CD1c-positive myeloid dendritic cell (primary cell): ENCODE data around the gene TFAP2E.
"Not testable (repeated sequence)": the region's sequence is repeated elsewhere in the genome, so short reads cannot be mapped to it uniquely, and the experiment has no call there.

Experiments
- DNase-seq: peaks from one replicate; pipeline ENCODE4 v3.0.0-alpha.2; 2016; ENCODE audit errors: extremely low spot score

Gene TFAP2E

GRCh38 chr1:35574125-35574654, 1.1 kb downstream of the TFAP2E start:
- DNase-seq = no peak

- DNase-seq = peak; percentile 66
These were observed 1.7 kb downstream of the TFAP2E start for GRCh38 chr1:35574655-35575415.

DNA sequence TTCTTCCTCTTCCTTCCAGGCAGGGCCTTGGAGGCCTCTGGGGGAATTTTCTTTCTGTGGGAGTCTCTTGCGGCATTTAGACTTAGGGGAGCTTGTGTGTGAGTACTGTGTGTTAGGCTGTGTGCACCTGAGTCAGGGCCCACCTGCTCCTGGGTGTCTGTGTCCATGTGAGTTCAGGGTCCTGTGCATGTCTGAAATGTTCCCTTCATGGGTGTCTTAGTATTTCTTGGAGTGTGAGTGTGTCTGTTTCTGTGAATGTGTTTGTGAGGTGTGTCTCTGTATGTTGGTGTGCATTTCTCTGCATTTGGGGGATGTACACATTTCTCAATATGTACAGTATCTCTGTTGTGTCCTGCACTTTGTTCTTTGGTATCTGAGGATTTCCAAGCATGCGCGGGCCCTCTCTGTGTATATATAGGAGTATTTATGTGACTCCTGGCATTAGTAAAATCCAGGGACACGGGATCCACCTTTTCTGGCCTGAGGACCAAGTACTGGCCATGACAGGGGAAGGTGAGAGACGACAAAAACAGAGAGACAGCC, 2.4 kb downstream of the TFAP2E start:
- no peak for DNase-seq

DNA sequence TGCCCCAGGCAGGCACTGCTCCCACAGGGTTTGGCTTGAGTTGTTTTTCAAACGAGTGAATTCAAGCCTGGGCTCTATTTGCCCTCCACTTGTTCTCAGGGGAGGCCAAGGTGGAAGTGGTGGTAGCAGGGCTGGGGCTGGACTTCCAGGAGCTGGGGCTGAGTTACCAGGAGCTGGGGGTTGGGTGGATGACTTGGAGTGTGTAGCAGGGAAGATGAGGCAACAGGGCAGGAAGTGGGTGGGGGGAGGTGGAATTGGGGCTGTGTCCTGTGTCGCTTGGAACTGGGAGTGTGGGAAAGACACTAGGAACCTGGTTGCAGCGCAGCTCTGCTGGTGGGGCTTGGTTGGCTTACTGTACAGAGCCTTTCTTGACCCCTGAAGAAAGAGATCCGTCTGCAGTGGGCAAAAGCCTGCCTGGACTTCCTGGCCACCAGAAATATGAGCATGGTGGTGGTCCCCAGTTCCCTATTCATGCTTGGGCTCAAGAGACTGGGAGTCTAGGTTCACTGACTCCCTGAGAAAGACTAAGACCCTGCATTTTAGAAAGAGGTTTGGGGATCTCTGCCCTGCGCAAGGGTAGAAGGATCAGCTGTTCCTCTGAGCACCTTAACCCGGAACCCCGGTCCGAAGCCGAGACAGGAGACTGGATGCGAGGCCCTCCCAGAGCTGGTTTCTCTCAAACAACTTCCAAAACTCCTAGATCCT, 3.1 kb downstream of the TFAP2E start:
- DNase-seq = no peak

- not testable (repeated sequence) for DNase-seq
These were observed 3.6 kb downstream of the TFAP2E start for GRCh38 chr1:35576766-35577070.

GRCh38 chr1:35577071-35577998, 4.2 kb downstream of the TFAP2E start:
- DNase-seq = peak; percentile 41

GRCh38 chr1:35580949-35581388, 7.9 kb downstream of the TFAP2E start:
- no peak for DNase-seq

DNA sequence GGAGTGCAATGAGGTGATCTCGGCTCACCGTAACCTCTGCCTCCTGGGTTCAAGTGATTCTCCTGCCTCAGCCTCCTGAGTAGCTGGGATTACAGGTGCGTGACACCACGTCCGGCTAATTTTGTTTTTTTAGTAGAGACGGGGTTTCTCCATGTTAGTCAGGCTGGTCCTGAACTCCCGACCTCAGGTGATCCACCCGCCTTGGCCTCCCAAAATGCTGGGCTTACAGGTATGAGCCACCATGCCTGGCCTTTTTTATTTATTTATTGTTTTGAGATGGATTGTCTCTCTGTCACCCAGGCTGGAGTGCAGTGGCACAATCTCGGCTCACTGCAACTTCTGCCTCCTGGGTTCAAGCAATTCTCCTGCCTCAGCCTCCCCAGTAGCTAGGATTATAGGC, 8.5 kb downstream of the TFAP2E start:
- not testable (repeated sequence) for DNase-seq

- no peak for DNase-seq
These were observed 12.2 kb downstream of the TFAP2E start for GRCh38 chr1:35585281-35585680.

GRCh38 chr1:35585805-35586204, 12.7 kb downstream of the TFAP2E start:
- DNase-seq = not testable (repeated sequence)

GRCh38 chr1:35586808-35587207, 13.7 kb downstream of the TFAP2E start:
- DNase-seq = no peak

DNA sequence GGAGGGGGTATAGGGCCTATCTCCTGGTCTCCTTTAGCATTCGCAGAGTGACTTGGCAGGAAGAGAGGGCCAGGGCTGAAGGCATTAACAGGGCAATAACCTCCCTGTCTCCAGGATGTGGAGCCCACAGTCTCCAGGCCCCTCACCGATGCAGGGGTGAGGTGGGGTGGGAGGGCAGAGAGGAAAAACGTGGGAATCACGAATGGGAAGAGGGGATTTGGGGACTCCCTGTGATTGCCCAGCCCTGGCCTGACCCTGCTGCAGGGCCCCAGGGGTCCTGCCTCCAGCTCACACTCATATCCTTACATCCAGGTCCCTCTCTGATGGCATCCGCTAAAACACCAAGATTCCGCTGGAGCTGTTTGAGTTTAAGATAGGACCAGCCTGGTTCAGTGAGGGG, 14.6 kb downstream of the TFAP2E start:
- DNase-seq = no peak

DNA sequence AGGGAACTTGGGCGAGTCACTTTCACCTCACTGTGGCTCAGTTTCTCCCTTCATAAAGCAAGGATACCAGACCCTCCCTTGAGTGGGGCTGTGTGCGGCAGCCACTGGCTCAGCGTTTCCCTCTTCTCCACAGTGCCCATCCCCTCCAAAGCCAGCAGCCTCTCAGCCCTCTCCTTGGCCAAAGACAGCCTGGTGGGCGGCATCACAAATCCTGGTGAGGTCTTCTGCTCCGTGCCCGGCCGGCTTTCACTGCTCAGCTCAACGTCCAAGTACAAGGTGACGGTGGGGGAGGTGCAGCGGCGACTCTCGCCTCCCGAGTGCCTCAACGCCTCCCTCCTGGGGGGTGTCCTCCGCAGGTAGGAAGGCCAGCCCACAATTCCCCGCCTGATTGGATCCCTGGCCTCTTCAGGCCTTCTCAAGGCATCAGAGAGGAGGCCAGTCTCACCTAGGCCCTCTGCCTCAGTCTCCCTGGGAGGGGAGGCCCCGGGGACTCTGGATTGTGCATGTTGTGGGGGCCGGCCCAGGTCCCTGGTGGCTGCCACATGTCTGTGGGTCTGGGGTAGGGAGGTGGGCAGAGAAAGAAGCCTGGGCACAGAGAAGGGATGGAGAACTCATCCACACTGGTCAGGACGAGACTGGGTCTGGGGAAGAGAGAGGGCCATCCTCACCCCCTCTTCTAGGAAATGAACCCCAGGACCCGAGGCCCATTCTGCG, 15.2 kb downstream of the TFAP2E start:
- DNase-seq = no peak

DNA sequence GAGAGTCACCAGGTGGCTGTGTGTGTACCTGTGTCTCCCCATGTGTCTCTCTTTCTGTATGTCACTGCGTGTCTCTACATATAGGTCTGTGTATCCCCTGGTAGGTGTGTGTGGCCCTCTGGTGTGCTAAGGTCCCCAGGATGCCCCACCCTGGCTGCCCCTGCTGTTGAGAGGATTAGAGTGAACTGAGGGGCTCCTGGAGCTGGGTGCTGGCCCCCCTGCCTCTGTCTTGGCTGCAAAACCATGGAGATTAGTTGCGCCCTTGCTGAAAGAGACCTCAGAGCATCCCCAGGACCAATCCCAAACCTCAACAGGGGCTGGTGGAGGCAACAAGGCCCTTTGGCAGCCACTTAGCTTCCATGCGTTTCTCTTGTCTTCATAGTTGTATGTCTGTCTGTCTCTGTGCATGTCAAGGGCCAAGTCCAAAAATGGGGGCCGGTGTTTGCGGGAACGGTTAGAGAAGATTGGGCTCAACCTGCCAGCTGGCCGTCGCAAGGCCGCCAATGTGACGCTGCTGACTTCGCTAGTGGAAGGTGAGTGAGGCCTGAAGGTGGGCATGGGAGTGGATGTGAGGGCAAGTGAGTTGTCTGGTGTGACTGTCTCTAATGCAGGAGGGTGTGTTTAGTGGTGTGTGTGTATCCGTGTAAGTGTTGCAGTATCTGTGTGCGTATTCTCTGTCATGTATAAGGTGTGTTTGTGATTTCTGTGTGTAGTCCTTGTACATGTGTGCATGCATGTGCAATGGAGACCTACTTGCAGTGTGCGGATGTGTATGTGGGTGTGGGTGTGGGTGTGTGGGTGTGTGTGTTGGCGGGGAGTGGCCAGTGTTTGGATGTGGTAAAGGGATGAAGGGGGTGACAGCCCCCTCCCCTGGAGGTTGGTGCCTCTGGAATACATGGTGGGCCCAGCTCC, 16.7 kb downstream of the TFAP2E start:
- DNase-seq = no peak

- no peak for DNase-seq
These were observed 17.4 kb downstream of the TFAP2E start for GRCh38 chr1:35590476-35591040.

DNA sequence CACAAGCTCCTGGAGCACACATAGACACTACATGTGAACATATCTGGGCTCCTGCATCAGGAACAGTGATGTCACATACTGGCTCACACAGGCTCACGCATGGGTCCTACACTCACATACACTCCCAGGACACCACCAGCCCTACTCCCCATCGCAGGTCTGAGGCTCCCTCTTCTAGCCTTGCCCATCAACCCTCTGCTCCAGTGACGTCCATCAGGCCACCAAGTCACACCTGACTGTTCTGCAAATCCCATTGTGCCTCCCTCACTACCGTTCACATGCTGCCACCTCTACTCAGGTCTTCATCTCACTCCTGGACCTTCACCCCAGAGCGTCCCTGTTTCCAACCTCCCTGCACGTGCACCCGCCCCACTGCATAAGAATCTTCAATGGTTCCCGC, 18.1 kb downstream of the TFAP2E start:
- no peak for DNase-seq

DNA sequence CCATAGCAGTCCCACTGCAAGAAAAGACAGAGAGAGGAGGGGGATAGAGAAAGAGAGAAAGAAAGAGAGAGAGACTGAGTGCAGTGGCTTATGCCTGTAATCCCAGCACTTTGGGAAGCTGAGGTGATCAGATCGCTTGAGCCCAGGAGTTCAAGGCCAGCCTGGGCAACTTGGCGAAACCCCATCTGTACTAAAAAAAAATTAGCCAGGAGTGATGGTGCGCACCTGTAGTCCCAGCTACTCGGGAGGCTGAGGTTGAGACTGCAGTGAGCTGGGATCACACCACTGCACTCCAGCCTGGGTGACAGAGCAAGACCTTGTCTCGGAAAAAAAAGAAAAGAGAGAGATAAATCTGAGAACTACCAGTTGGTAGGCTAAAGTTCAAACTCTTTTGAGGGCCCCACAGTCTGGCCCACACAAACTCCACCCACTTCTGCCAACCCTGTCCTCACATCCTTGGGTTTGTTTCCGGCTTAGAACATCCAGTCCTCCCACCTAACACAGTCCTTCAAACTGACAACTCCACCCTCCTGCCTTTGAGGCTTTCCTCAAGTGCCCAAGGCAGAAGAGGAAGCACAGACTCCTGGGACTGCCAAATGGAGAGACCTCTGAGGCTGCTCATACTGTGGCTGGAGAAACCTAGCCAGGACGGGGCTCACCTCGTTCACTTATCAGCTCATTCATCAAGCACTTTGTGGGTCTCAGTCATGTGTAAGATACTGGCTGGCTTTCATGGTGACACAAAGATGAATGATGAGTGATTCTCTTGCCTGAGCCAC, 20.1 kb downstream of the TFAP2E start:
- DNase-seq = peak; percentile 56

- DNase-seq = no peak
These were observed 21.1 kb downstream of the TFAP2E start for GRCh38 chr1:35594005-35594760.
